ENCODE data around the gene BANP.
"Not testable (repeated sequence)": the region's sequence is repeated elsewhere in the genome, so short reads cannot be mapped to it uniquely, and the experiment has no call there.

Gene BANP

DNA sequence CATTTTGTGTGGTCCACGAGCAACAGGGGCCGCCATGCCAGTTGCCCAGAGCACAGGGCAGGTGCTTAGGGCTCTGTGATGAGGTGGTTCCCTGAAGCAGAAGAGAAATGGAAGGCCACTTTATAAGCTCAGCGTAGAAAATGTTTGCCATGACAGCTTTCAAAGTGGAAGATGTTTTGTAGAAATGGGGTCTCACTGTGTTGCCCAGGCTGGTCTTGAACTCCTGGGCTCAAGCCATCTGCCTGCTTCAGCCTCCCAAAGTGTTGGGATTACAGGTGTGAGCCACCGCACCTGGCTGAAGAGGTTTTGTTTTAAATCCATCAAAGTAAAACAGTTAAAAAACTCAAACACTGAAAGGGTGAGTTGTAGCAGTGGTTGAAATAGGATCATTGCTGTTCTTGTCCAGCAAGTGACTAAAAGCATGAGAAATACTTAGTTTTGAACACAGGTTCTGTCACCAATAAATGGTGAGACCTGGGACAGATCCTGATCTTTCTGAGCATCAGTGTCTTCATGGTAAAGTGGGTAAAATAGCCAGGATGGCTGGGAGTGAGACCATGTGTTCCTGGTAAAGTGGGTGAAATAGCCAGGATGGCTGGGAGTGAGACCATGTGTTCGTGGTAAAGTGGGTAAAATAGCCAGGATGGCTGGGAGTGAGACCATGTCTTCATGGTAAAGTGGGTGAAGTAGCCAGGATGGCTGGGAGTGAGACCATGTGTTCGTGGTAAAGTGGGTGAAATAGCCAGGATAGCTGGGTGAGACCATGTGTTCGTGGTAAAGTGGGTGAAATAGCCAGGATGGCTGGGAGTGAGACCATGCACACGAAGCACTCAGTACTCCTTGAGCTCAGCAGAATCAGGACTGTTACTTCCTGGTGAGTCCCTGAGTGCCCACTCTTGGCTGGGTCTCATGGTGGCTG is 46.0 kb downstream of the BANP start:
- peak; percentile 8 for DNase-seq

GRCh38 chr16:87998184-87998793 is 47.1 kb downstream of the BANP start:
- not testable (repeated sequence) for DNase-seq

DNA sequence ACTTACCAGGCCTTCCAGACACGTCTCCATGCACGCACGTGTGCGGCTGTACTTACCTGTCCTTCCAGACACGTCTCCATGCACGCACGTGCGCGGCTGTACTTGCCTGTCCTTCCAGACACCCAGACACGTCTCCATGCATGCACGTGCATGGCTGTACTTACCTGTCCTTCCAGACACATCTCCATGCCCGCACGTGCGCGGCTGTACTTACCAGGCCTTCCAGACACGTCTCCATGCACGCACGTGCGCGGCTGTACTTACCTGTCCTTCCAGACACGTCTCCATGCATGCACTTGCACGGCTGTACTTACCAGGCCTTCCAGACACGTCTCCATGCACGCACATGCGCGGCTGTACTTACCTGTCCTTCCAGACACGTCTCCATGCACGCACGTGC is 47.8 kb downstream of the BANP start:
- not testable (repeated sequence) for DNase-seq

DNA sequence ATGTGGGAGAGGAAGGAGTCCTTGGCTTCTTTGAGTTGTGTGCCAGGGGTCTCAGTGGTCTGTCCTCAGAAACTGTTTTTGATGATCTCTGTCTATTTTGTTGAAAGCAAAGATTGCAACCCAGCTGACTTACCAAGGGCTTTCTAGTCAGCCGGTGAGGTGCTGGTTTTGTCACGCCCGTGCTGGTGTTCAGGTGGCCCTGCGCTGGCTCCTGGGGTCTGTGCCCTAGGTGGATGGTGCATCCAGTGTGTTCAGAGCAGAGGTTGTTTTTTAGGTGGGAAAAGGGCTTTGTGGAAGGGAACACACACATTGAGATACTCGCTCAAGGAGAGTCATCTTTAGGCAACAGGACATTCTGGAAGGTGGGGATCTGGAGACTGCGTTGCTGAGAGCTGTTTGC is 51.0 kb downstream of the BANP start:
- DNase-seq = no peak

DNA sequence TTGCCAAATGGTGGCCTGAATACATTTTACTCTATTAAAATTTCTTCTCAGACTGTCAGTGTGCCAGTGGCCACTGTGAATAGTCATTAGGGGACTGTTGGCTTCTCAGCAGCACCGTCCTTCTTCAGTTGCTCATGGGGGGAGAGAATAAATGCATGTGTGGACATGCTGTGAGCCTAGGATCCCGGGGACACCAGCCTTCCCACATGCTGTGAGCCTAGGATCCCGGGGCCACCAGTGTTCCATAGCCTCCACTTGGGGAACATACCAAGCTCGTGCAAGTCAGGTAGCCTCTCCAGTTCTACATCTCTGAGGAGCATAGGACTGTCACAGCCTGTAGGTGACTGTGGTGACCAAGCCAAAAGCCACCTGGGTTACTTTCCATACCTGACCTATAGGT is 51.5 kb downstream of the BANP start:
- no peak for DNase-seq

DNA sequence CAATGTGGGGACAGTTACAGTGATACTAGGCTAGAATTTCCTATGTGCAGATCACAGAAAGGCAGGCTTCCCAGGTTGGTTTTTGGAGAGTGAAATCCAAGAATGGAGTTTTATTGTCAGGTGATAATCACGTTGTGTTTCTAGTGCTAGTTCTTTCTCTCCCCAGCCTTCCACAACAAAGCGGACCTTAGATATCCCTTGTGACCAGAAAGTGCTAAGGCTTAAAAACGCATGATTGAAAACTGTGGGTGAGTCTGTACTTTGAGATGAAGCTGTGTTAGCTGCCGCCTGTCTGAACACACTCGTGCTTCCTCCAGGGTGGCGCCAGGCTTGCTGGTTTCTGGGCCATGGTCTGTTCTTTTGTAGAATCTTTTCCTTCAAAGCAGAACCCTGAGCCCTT is 52.1 kb downstream of the BANP start:
- DNase-seq = no peak

- DNase-seq = no peak
Observed at GRCh38 chr16:88003736-88004135, 52.5 kb downstream of the BANP start.

GRCh38 chr16:88004391-88004790 is 53.2 kb downstream of the BANP start:
- DNase-seq = no peak

DNA sequence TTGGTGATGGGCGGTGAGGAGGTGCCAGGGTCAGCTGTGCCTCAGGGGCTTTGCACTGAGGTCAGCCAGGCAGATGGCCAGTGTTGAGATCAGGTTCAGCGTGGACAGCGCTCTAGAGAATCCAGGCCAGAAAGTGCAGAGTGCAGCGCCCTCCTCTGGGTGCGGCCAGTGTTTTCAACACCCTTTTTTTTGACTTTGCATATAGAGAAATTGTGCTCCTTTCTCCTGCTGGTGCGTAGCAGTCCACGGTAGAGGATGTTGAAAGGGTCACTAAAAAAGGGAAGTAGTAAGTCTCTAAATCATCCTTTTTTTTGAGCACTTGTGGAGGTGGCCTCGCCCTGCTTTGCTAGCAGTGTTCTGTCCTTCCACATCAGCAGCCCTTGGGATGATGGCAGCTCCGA is 53.9 kb downstream of the BANP start:
- no peak for DNase-seq

- no peak for DNase-seq
Observed at GRCh38 chr16:88005968-88006367, 54.7 kb downstream of the BANP start.

DNA sequence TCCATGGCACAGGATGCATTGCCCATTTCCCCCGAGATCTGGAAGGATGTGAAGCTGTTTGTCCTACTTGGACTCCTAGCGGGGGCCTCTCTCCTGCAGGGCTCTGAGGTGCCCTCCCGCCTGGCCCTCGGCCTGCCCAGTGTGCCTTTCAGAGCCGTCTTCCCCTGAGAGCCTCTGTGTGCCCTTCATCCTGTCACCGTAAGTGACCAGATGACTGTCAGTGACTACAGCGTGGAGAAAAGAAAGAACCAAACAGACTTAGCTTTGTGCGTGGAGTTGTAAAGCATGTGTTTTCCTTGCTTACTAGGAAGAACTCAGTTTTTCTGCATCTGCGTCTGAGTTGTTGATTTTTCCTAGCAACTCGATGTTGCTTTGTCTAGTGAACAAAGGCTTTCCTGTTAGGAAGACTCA is 56.1 kb downstream of the BANP start:
- DNase-seq = no peak

DNA sequence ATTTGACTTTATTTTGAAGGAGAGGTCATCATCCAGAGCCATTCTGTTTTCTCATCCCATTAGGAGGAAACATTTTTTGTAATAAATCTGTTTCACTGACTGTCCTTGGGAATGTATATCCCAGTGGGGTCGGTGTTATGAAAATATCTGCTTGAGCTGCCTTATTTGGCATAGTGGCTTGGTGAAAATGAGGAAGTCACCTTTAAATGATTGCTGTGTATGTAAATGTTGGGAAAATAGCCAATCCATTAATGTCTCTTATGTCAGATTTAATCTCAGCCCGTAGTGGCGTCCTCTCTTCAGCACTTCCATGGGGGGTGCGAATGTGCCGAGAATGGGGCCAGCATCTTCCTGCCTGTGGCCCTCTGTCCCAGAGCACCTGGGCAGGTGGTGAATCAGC is 57.6 kb downstream of the BANP start:
- no peak for DNase-seq

DNA sequence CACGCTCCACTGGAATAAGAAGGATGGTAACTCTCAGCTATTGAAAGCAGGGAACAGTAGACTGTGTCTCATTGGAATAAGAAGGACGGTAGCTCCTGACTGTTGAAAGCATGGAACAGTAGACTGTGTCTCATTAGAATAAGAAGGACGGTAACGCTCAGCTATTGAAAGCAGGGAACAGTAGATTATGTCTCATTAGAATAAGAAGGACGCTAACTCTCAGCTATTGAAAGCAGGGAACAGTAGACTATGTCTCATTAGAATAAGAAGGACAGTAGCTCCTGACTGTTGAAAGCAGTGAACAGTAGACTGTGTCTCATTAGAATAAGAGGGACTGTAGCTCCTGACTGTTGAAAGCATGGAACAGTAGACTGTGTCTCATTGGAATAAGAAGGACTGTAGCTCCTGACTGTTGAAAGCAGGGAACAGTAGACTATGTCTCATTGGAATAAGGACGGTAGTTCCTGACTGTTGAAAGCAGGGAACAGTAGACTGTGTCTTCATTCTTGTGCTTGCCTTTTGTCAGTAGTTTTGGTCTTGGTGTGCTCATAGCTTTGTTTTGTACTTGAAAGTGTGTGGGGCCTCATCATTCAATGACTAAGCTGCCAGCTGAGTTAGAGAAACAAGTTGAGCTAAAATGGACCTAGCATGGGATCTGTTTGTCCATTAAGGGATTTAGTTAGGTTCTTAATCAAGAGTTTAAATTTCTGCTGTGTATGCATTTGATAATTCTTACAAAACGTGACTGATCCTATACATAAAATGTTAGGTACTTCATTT is 58.5 kb downstream of the BANP start:
- no peak for DNase-seq

GRCh38 chr16:88010343-88010967 is 59.2 kb downstream of the BANP start:
- DNase-seq = no peak

DNA sequence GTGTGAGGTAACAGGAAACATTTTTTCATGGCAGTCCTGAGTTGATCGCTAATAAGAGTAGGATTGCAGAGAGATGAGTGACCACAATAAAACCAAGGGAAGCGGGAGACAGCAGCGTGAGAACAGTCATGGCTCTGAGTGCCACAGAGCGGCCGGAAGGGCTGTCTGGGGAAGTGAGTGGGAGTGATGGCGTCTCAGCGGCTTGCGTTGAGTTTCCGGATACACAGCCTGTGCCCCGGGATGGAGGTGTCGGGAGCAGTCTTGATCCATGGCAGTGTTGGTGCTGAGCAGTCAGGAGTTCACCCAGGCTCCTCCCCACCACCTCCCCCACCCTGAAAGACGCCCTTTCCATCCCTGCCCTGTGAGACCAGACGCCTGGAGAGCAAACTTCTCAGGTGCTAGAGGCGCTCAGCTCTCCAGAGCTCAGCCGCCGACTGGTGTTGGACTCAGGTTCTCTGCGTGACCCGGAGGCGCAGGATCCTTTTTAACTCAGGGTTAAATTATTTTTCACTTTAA is 59.8 kb downstream of the BANP start:
- DNase-seq = no peak

GRCh38 chr16:88012360-88012759 is 61.1 kb downstream of the BANP start:
- no peak for DNase-seq

GRCh38 chr16:88013091-88013609 is 61.9 kb downstream of the BANP start:
- DNase-seq = peak; percentile 6

- DNase-seq = no peak
Observed at GRCh38 chr16:88013766-88014251, 62.6 kb downstream of the BANP start.

- peak; percentile 57 for DNase-seq
Observed at GRCh38 chr16:88014252-88014781, 63.1 kb downstream of the BANP start.

- DNase-seq = no peak
Observed at GRCh38 chr16:88014954-88015805, 63.9 kb downstream of the BANP start.

GRCh38 chr16:88015806-88016140 is 64.5 kb downstream of the BANP start:
- DNase-seq = no peak

All from EL (cell line).